BJ (cell line): ENCODE data around the gene GDA. TPM values are rescaled to one million over a fixed set of nuclear protein-coding genes. Genes with fewer than 3 reads are reported as not detected.
"Not testable (repeated sequence)": the region's sequence is repeated elsewhere in the genome, so short reads cannot be mapped to it uniquely, and the experiment has no call there.

Source experiments
- CTCF ChIA-PET: fragments of 350-600 bp; formaldehyde crosslinking; extraction: SDS; loops from one replicate; lab custom pipeline; 2021; ENCODE audit warnings: antibody characterized with exemption, inconsistent platforms; lab: Yijun Ruan, JAX
- POLR2A ChIA-PET: fragments of 300-600 bp; sonication (Branson Sonifier 250); formaldehyde crosslinking; extraction: SDS; loops from one replicate; lab custom pipeline; 2021; ENCODE audit warnings: antibody characterized with exemption; lab: Charles Lee
- DNase-seq: peaks from one replicate; pipeline ENCODE4 v3.0.0-alpha.2; 2011; ENCODE audit warnings: low read depth
- H3K27me3 ChIP-seq: 2 replicates; pipeline ENCODE4 v1.6.0; 2011; ENCODE audit warnings: low read length; ENCODE audit not compliant: control insufficient read depth, insufficient read depth
- H3K36me3 ChIP-seq: 2 replicates; pipeline ENCODE4 v1.5.1; 2011; ENCODE audit warnings: low read length; ENCODE audit not compliant: control insufficient read depth, insufficient read depth
- H3K4me3 ChIP-seq: 2 replicates; pipeline ENCODE4 v1.5.1; 2011; ENCODE audit warnings: low read depth, mild to moderate bottlenecking, control low read depth, low read length
- CTCF ChIP-seq: IDR thresholded peaks from 2 replicates; pipeline ENCODE4 v1.5.1; 2011; ENCODE audit warnings: low read depth, mild to moderate bottlenecking, control low read depth, inconsistent platforms, low read length, moderate library complexity; ENCODE audit not compliant: insufficient read depth
- polyA plus RNA-seq: library from polyadenylated mRNA; depleted of rRNA; stranded (reverse); fragments of >200 nt; gene quantifications from 2 replicates; pipeline ENCODE4 v1.2.3, GENCODE V29; 2011

GDA gene
- polyA plus RNA-seq, 1 experiment, result not detected

GRCh38 chr9:72290311-72290710 is 141.1 kb downstream of the GDA start:
- Histone ChIP-seq H3K36me3 (no peaks in the 10 kb centered on the region), H3K27me3 (no peaks in the 10 kb centered on the region), H3K4me3 (no peak overlapping the region)
- ChIA-PET POLR2A (interaction anchor here (0.6 kb wide), 1 partner anchor 43 kb away, joined by 3 read pairs; no protein-coding TSS in a partner anchor), CTCF (interaction anchor here (6.2 to 7.0 kb wide), 2 partner anchors 9 to 532 kb away, joined by 34 to 60 read pairs; no protein-coding TSS in a partner anchor)
- DNase-seq, result no peak
- TF ChIP-seq CTCF, result no peak

- POLR2A ChIA-PET, H3K4me3 ChIP-seq, DNase-seq, H3K36me3 ChIP-seq, H3K27me3 ChIP-seq: not testable (repeated sequence)
- CTCF ChIA-PET, result interaction anchor here (0.6 to 7.0 kb wide), 8 partner anchors 10 to 807 kb away, joined by 3 to 60 read pairs (median 5); no protein-coding TSS in a partner anchor
These were observed 142.3 kb downstream of the GDA start for GRCh38 chr9:72291576-72291975.

- no peak overlapping the region for H3K4me3 ChIP-seq
- no peaks in the 10 kb centered on the region for H3K36me3 ChIP-seq
- CTCF ChIA-PET, result interaction anchor here (0.5 to 7.0 kb wide), 9 partner anchors 9 to 806 kb away, joined by 3 to 60 read pairs (median 6); no protein-coding TSS in a partner anchor
- POLR2A ChIA-PET, result no interaction called here
- H3K27me3 ChIP-seq, result peaks cover 3% of the 10 kb centered on the region; the same call in 1 of the 2 replicates
- no peak for DNase-seq
- peak; percentile 50 for TF ChIP-seq CTCF
These were observed 143.0 kb downstream of the GDA start for GRCh38 chr9:72292256-72292682.

GRCh38 chr9:72292874-72293607 is 143.8 kb downstream of the GDA start:
- DNase-seq, result no peak
- ChIA-PET POLR2A (no interaction called here), CTCF (interaction anchor here (0.5 to 7.0 kb wide), 8 partner anchors 8 to 530 kb away, joined by 3 to 60 read pairs (median 7); no protein-coding TSS in a partner anchor)
- H3K27me3 ChIP-seq, result peaks cover 3% of the 10 kb centered on the region; the same call in 1 of the 2 replicates
- no peak overlapping the region for H3K4me3 ChIP-seq
- TF ChIP-seq CTCF, result no peak
- H3K36me3 ChIP-seq, result no peaks in the 10 kb centered on the region

GRCh38 chr9:72294936-72295335 is 145.7 kb downstream of the GDA start:
- no peak for DNase-seq
- ChIA-PET POLR2A (no interaction called here), CTCF (interaction anchor here (0.6 to 7.0 kb wide), 3 partner anchors 14 to 528 kb away, joined by 3 to 60 read pairs (median 34); no protein-coding TSS in a partner anchor)
- Histone ChIP-seq H3K4me3 (no peak overlapping the region), H3K36me3 (no peaks in the 10 kb centered on the region), H3K27me3 (peaks cover 3% of the 10 kb centered on the region; the same call in 1 of the 2 replicates)
- no peak for TF ChIP-seq CTCF
